Cardiac muscle cell (in vitro differentiated cells and primary cell): ENCODE results near the gene SUSD6. TPM values are rescaled to one million over a fixed set of nuclear protein-coding genes. Genes with fewer than 3 reads are reported as not detected.

ENCODE experiments used
- DNase-seq, 2 donors: peaks; one replicate each; pipeline versions ENCODE4 v3.0.0 to v3.0.0-alpha.2; 2010 to 2017; ENCODE audit warnings: low read depth in 1 of 2, low spot score in 1 of 2
- H3K27ac ChIP-seq: fragments of 200-600 bp; sonication (generic); 2 replicates; pipeline ENCODE4 v1.5.1; 2016
- H3K27me3 ChIP-seq: fragments of 200-600 bp; sonication (generic); 2 replicates; pipeline ENCODE4 v1.6.0; 2016; ENCODE audit warnings: control low read depth
- H3K36me3 ChIP-seq: fragments of 200-600 bp; sonication (generic); 2 replicates; pipeline ENCODE4 v1.5.1; 2016; ENCODE audit warnings: control low read depth
- H3K4me1 ChIP-seq: fragments of 200-600 bp; sonication (generic); 2 replicates; pipeline ENCODE4 v1.8.1; 2017; ENCODE audit warnings: low read depth, mild to moderate bottlenecking, mixed run types
- H3K4me3 ChIP-seq: fragments of 200-600 bp; sonication (generic); 2 replicates; pipeline ENCODE4 v1.5.1; 2016; ENCODE audit warnings: mild to moderate bottlenecking
- H3K9me3 ChIP-seq: fragments of 200-600 bp; sonication (generic); 2 replicates; pipeline ENCODE4 v1.5.1; 2017; ENCODE audit warnings: low read depth, mild to moderate bottlenecking, control low read depth
- CTCF ChIP-seq: IDR thresholded peaks from 2 replicates; pipeline ENCODE4 v1.5.1; 2012; ENCODE audit warnings: low read depth, mild to moderate bottlenecking, low read length
- polyA plus RNA-seq: library from polyadenylated mRNA; unstranded; fragments of >200 nt; fragmentation: Nextera tagmentation; extraction: Ambion mirVana; gene quantifications from 2 replicates; pipeline ENCODE4 v1.2.1, GENCODE V29; 2016
- total RNA-seq: library from RNA; depleted of rRNA; stranded (reverse); fragments of >200 nt; gene quantifications from 2 replicates; pipeline ENCODE4 v1.2.3, GENCODE V29; 2016

The SUSD6 gene, protein sequence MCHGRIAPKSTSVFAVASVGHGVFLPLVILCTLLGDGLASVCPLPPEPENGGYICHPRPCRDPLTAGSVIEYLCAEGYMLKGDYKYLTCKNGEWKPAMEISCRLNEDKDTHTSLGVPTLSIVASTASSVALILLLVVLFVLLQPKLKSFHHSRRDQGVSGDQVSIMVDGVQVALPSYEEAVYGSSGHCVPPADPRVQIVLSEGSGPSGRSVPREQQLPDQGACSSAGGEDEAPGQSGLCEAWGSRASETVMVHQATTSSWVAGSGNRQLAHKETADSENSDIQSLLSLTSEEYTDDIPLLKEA
- total RNA-seq (12.1 and 14.7 TPM in 2 replicates), polyA plus RNA-seq (8.7 TPM in 2 replicates)

DNA sequence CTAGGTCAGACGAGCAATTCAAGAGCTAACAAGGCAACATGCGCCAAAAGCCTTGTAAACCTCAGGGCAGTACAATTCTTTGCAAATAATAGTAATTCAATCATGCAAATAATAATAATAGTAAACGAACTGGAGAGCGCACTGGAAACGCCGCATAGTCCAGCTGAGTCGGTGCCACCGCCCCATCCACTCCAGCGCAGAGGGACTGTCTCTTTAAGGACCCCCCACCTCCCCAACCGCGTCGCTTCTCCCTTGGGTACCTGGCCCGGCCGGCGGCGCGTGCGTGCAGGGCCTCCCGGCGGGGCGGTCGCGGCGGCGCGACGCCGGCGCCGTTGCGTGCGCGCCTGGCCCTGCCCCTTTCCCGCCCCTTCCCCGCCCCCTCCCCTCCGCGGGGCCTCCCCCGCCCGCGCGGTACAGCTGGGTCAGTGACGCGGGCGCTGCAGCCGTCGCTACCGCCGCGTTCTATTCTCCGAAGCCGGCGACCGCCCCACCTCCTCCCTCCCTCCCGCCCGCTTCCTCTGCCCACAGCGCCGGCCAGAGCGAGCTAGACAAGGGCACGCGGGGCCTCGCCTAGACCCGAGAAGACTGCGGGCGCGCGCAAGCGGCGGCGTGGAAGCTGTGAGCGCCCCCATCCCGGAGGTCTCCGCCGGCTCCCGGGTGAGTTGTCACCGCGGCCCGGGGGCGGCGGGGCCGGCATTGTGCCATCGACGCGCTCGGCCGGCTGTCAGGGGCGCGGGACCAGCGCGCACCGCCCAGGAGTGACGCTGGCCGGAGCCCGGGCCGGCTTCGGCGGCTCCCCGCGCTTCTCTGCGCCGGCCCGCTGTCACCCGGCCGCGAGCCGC lies at the start of gene SUSD6:
TSS of gene SUSD6 (plus strand) at position 425 of the 842 bp plus-strand sequence. CDS start 46,997 bp downstream, outside the sequence.
- TF ChIP-seq CTCF, result no peak
- peak within 1 kb of the TSS; percentile 93 for H3K27ac ChIP-seq

DNA sequence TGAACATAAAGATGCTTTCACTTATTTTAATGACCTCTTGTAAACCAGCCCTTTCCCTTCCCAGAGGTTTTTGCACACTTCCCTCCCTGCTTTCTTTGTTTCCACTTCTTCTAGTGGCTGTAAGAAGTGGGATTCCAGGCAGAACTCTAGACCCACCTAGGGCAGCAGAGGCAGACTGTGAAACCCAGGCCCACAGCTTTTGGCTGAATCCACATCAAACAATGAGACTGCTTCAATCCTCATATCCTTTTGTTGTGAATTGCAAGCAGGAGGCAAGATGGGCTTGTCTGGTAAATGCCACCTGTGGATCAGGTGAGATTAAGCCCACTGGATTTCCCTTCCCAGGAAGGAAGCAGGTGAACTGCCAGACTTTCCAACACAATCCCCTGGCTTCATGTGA lies 49.5 kb upstream of the SUSD6 start:
- H3K36me3 ChIP-seq, result no peaks in the 10 kb centered on the region
- no peak for DNase-seq
- H3K27me3 ChIP-seq, result peaks cover 34% of the 10 kb centered on the region
- no peak overlapping the region for H3K27ac ChIP-seq
- no peak overlapping the region for H3K4me3 ChIP-seq
- no peak for TF ChIP-seq CTCF
- no peaks in the 10 kb centered on the region for H3K9me3 ChIP-seq
- H3K4me1 ChIP-seq, result no peaks in the 10 kb centered on the region

More for the DNA sequence above, at the start of gene SUSD6:
- no peaks in the 10 kb centered on the region for H3K36me3 ChIP-seq
- DNase-seq, result peak; percentile 93 to 94
- H3K4me3 ChIP-seq, result peak within 1 kb of the TSS; percentile 90
- H3K9me3 ChIP-seq, result no peaks in the 10 kb centered on the region
- peaks cover 43% of the 10 kb centered on the region for H3K4me1 ChIP-seq
- H3K27me3 ChIP-seq, result no peaks in the 10 kb centered on the region

- DNase-seq, result no peak
- H3K9me3 ChIP-seq, result no peaks in the 10 kb centered on the region
- no peak overlapping the region for H3K27ac ChIP-seq
- no peaks in the 10 kb centered on the region for H3K4me1 ChIP-seq
- no peaks in the 10 kb centered on the region for H3K36me3 ChIP-seq
- peaks cover 91% of the 10 kb centered on the region for H3K27me3 ChIP-seq
- H3K4me3 ChIP-seq, result no peak overlapping the region
- no peak for TF ChIP-seq CTCF
Observed at GRCh38 chr14:69567563-69567962, 43.8 kb upstream of the SUSD6 start.

GRCh38 chr14:69569859-69570258 lies 41.5 kb upstream of the SUSD6 start:
- DNase-seq, result no peak

More at GRCh38 chr14:69569859-69570258, 41.5 kb upstream of the SUSD6 start:
- H3K4me3 ChIP-seq, result no peak overlapping the region
- TF ChIP-seq CTCF, result no peak
- H3K27me3 ChIP-seq, result peaks cover 99% of the 10 kb centered on the region
- H3K9me3 ChIP-seq, result no peaks in the 10 kb centered on the region
- no peak overlapping the region for H3K27ac ChIP-seq
- no peaks in the 10 kb centered on the region for H3K36me3 ChIP-seq
- no peaks in the 10 kb centered on the region for H3K4me1 ChIP-seq
